Cerebellar nuclear complex (tissue), 1 donor: ENCODE results near the gene SLC22A12.
A peak's percentile ranks its signal among the peaks of the same experiment; 100 is the strongest.

ENCODE experiments used
- DNase-seq, 2 experiments: peaks; one replicate each; lab custom pipeline; 2025; lab: John Stamatoyannopoulos, UW

Gene SLC22A12

DNA sequence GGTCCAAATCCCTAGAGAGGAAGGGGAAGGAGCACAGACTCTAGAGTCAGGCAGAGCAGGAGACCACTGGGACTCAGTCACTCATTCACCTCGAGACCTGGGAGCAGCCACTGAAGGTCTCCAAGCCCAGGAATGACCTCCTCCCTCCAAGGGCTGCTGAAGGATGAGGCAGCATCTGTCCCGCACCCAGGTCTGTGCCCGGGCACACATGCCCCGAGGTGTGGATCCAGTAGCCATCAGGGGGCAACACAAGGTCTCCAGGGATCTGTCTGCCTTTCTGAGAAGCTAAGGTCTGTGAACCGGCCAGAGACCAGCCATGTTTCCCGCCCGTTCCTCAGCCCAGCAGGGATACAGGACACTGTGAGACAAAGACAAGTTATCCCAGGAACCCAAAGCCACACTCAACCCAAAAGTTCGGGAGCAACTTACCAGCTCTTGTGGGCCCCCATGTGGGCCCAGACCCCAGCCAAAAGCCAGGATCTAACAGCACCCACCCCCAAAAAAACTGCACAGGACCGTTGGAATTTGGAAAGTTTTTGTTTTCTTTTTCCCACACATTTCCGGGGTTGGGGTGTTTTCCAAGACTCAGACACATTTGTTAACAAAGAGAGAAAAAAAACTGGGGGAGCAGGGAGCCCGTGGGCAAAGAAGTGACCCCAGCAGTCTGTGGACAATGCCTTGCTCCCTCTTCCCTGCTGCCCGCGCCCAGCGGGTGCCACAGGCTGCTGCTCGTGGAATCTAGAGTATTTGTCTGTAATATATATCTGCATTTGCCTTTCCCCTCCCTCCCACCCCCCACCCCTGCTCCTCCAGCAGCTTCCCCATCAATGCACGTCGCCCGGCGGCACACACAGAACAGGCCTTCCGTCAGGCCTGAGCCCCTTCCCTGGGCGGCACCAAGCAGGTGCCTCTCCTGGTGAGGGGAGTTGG, 14.9 kb downstream of the SLC22A12 start:
- no peak for DNase-seq

DNA sequence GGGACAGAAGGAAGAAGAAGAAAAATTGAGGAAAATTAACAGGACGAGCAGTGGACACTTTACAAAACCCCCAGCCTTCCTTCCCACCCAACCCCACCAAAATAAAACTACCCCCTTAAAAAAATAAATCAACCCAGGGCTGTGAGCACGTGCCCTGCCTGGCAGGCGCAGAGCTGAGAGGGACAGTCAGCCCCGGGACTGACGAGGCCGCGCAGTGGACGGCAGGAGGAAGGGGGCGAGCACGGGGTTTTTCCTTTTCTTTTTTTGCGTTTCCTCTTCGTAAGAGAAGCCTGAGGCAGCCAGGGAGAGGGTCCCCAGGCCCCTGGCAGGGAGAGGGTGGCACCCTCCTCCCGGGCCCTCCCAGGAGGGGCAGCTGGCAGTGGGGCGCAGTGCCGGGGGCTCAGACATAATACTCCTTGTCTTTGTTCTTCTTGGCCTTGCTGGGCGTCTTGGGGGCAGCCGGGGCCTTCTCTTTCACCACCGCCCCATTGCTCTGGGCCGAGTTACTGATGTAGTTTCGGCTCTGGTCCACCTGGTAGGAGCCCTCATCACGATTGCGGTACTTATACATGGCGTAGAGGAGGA, 15.9 kb downstream of the SLC22A12 start:
- DNase-seq: no peak

DNA sequence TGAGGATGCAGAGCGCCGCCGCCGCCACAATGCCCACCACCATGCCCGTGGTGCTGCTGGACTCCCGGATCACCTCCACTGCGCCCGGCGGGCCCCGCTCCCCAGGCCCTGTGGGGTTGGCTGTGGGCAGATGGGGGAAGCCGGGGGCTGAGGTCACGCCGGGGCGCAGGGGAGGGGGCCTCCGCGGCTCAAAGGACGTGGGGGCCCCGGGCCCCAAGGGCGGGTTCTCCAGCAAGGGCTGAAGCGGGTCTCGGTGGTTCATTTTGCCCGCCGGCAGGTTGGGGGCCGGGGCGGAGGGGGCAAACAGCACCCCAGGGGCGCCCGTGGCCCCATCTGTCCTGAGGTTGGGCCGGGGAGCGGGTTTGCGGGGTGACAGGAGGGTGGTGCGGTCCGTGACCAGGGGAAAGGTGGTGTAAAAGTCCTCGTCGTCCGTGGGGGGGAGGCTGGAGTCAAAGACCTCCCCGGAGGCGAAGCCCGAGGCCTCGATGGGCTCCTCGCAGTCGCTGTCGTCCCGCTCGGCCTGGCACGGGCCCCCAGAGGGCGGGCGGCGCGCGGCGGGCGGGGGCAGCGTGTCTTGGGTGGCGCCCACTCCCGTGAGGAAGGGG, 16.5 kb downstream of the SLC22A12 start:
- no peak for DNase-seq

DNA sequence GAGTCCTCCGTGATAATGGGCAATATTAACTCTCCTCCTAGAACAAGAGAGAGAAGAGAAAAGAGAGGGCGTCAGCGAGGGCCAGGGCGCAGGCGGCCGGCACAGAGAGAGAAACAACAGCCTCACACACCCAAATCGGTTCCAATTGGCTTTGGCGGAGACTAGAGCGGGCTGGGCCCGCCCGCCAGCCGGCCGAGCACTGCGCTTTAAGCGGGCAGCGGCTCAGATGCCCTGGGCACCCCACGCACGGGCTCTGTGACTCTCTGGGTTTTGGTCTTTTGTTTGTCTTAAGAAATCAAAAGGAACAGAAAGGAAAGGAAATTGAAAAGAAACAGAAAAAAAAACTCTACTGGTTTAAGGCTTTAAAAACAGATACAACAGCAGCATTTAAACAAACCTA, 17.0 kb downstream of the SLC22A12 start:
- peak in 1 of 2 experiments; percentile 23 for DNase-seq

DNA sequence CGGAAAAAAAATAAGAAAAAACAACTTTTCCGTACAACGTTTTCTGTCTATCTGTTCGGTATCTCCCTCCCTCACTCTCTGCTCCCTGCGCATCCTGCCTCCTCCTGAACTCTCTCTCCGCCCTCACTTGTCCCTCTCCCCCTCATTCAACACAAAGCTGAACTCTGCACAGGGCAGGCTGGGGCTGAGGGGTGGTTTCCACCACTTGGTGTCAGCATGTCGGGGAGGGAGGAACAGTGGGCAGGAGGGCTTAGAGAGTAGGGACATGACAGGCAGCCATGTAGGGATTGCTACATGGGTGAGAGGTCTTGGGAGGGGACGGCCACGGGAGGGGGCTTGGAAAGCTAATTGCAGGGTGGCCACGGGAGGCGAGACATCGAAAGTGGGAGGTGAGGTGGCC, 17.6 kb downstream of the SLC22A12 start:
- DNase-seq: no peak

DNA sequence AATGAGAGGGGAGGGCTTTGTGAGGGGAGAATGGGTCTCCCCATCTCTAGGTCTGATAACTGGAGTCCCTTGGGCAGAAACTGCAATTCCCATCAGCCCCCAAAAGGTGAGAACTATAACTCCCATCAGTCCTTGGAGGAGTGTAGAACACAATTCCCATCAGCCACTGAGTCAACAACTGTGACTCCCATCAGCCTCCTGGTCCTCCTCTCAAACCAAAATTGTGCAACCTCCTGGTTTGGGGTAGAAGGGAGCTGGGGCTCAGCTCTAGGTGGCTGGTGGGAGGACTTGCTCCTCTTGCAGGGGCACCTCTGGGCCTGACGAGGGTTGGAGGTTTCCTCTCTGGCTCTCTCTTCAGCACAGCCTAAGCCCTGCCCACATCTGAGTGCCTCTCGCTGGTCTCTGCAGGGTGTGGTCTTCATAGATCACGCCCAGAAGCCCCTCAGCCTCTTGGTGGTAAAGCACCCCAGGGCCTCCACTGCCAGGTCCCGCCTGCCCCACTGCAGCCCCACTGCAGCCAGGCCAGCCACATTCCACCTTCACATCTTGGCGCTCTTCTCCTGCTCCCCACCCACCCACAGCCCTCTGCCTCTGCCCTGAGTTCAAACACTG, 18.5 kb downstream of the SLC22A12 start:
- DNase-seq: no peak

DNA sequence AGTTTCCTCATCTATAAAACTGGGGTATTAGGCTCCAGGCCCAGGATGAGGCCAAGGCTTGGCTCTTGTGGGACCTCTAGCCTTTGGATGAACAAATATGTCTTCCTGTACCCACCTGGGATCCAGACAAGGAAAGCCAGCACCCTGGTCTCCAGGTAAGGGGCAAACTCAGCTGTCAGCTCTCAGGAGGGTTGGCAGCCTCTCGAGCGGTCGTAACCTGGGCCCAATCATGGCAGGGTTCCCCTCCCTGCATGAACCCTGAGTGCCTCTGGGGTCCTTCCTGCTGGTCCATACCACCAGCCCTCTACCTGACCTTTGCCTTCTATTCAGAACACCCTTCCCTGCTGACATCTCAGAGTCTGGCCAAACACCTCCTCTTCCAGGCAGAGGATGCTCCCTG, 19.6 kb downstream of the SLC22A12 start:
- no peak for DNase-seq

DNA sequence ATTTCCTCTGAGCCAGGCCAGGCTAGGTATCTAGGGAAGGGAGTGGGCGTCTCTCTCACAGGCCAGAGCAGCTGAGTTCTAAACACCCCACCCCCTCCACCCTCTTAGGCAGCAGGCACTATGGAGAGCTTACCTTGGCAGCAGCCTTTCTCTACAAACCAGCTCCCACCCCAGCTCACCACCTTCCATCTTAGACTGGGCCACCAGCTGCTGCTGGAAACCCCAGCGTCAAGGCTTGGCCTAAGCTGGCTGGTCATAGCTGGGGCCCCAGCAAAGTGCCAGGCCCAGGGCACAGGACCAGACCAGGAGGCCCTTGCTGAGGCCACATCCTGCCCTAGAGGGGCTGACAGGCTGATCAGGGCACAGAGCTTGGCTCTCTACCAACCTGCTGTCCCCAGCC, 20.2 kb downstream of the SLC22A12 start:
- no peak for DNase-seq

DNA sequence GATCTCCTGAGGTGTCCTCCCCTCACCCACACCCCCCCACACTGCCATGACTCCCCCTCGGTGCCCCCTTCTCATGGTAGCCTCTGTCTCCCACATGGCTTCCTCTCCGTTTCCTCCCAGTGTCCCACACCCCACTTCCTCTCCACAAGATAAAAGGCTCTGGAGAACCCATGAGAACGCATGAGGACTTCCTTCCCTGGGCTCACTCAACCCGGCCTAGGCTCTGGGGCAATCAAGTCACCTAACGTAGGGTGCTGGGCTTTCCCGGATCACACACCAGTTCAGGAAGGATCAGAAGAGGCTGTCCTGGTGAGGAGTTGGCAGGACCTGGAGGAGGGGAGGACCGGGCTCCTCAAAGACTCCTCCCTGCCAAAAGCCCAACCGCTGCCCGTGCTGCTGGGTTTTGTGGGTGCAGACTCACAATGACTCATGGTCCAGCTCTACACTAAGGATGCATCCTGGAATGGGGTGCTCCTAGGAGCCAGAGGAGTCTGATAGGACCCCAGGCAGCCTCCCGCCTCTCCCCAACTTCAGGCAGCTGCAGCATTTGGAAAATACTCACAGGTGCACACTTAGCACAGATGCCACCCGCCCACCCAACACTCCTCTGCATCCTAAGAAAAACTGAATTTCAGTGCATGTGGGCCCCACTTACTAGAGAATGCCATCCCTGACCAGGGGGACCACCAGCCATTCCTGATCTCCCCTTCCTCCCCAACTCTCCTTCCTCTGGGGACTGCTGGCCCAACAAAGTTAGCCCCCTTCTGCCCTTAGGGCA, 21.0 kb downstream of the SLC22A12 start:
- no peak for DNase-seq

DNA sequence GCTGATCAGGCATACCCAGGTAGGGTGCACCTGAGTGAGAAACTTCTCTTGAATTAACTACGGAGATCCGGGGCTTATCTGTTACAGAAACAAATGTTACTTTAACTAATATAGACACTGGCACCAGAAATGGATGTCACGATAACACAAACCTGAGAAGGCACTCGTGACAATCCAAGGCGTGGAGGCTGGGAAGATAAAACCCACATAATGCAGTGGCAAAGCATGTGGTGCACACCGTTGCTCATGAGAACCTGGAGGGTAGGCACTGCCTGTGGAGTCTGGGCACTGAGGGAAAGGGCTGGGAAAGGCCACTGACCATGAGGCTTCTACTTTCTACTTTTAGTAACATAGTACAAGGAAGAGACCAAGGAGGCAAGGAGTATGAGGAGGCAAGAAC, 22.6 kb downstream of the SLC22A12 start:
- no peak for DNase-seq

DNA sequence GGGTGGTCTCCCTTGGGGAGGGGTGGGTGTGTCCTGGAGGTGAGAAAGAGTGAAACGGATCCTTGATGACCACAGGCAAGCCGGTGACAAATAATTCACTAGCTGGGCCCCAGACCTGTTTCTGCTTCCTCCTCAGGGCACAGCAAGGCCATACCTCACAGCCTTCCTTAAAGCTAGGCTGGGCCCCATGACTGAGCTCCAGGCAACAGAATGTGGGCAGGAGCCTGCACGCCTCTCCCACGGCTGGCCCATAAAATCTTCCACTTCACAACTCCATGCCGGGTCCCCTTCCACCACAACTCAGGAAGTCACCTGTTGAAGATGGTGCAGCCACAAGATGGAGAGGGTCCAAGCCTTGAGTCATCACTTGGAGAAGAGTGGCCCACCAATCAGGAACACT, 23.9 kb downstream of the SLC22A12 start:
- DNase-seq: no peak

DNA sequence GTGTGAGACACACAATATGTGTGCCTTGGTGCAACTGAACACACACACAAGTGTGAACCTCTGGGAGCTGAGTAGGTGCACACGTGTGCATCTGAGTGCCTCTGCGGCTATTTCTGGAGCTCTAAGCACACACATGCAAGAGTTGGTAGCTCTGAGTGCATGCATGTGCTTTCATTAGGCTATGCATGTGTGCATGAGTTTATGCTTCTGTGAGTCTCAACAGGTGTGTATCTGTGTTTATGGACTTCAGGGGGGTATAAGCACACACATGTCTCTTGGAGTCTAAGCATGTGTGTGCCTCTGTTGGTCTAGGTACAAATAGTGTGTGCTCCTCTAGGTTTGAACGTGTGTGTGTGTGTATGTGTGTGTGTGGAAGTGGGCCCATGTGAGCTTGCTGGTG, 25.8 kb downstream of the SLC22A12 start:
- no peak for DNase-seq

DNA sequence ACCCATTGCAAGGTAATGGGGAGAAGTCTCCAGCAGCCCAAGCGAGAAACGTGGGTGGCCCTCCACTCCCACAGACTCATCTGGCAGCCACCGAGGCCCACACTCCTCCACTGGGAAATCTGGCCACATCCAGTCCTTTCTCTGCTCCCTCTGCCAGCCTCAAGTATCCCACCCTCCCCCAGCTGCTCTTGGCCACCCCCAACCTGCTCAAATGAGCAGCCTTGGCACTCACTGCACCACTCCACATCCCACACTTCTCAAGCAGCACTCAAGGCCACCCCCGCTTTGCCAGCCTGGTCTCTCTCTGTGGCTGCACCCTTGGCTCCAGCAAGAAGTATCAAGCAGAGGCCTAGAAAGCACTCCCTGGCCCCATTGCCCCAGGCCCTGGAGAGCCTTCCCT, 28.2 kb downstream of the SLC22A12 start:
- DNase-seq: no peak

DNA sequence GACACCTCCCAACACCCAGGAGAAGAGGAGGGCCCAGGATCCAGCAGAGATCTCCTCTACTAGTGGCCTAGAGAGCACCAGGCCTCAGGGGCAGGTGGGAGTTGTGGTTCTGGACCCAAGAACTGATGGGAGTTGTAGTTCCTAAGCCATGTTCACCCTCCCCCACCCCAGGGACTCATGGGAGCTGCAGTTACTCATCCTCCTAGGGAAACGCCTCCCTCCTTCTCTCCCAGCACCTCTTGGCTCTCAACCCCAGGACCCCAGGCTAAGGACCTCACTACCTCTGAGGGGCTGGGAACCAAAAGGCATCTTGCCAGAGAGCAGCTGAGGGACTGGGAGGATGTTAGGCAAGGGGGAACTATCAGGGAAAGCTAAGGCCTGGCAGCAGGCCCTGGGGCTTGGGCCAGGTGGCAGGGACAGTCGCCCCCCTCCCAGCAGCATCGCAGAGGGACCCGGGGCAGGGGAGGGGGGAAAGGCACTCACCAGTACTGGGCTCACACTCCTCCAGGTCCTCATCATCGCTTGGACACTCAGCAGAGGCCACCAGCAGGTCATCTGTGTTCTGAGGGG, 28.9 kb downstream of the SLC22A12 start:
- DNase-seq: no peak

DNA sequence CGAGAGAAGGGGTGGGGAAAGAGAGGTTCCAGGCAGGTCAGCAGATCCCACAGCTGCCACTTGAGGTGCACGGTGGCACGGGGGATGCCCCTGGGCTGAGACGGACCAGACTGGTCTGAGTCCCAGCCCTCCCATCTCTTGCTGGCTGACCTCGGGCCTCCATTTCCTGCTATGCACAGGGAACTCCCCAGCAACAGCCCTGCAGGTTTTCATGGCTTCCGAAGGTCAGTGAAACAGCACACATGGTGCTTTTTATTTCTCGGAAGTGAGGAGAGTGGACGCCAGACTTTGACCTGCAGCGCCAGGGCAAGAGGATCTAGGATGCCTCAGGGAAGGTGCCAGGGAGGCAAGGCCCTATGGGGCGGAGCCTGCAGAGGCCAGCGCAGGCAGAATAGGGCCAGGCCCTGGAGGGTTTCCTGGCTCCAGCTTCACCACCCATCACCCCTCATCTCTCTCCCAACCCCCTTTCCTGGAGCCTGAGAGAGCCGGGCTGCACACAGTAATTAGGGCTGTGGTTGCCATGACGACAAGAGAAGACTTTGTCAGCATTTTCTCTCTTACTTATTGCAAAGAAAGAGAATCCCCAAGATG, 29.5 kb downstream of the SLC22A12 start:
- DNase-seq: no peak

DNA sequence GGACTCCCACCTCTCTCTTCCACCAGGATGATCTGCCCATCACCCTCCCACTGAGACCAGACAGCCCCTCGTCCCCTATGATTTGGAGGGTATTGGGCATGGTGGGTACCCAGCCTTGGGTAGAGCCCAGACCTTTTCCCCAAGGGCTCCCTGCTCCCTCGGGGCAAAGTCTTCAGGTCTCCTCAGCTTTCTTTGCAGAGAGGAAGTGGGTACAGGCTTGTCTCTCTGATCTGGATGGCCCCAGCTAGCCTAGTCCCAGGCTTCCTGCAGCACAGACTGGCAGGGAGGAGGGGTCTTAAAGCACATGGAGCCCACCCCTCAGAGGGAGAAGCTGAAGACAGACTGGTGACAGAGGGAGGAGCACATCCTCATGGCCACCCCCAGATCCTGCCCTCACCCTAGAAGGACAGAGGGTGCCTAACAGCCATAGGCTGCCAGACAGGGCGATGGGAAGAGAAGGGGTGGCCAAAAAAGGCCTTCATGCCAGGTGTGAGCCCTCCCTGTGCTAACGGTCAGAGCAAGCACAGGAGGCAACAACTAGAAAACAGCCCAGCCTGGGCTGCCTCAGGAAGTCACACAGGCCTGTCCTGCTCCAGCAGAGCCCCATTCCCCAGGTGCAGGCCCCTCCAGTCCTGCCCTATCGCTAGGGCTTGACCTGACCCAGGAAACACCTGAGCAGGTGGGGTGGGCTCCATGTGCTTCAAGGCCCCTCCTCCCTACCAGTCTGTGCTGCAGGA, 30.4 kb downstream of the SLC22A12 start:
- no peak for DNase-seq

DNA sequence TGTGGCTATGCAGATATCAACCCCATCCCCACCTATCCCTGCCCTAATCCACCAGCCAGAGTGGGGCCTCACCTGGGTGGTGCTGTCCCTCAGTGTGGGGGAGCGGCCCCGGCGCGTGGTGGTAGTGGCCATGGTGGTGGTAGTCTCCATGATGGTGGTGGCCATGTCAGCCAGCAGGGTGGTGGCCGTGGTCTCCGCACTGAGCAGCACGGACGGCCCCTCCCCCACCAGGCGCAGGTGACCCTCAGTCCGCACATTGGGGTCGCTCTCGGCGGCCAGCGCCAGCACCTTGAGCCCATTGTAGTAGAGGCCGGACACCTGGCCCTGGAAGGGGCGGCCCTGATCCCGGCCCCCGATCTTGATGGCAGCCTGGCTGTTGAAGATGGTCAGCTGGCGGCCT, 31.7 kb downstream of the SLC22A12 start:
- DNase-seq: no peak

DNA sequence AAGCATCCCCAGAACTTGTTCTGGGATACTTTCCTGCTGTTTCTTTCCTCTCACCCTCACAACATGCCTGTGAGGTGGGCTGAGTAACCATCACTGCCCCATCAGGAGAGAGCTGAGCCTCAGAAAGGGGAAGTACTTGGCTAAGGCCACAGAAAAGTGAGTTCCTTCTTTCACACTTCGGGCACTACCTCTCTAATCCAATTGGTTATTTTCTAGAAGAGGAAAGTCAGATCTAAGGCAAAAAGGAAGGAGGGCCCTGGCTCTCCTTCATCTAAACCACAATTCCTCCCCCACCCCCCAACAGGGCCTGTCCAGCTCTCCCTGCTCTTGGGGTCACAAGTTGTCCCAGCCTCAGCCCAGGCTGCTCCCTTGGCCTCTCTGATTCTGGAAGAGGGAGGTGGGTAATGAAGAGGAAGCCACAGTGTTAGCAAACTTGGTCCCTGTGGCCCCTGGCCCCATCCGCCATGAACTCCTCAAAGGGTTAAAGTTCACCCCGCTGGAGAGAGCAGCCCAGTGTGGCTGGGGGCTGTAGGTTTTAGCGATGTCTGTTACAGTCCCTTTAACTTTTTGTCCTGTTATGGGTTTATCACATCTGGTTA, 34.0 kb downstream of the SLC22A12 start:
- no peak for DNase-seq

DNA sequence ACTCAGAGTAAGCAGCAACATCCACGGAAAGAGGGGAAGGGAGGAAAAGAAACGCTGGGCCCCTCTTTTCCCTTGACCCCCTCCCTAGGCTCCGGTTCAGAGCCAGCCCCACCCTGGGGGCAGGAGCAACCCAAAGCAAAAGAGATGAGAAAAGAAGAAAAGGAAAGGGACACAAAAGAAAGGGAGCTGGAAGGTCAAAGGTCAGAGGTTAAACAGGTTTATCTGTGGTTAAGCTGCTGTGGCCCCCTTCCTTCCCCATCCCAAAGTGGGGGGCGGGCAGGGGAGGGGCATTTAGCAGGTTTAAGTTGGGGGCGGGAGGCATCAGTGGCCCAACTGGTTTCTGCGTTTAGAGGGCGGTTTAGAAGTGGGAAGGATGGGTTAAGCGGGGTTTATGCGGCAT, 35.6 kb downstream of the SLC22A12 start:
- no peak for DNase-seq

DNA sequence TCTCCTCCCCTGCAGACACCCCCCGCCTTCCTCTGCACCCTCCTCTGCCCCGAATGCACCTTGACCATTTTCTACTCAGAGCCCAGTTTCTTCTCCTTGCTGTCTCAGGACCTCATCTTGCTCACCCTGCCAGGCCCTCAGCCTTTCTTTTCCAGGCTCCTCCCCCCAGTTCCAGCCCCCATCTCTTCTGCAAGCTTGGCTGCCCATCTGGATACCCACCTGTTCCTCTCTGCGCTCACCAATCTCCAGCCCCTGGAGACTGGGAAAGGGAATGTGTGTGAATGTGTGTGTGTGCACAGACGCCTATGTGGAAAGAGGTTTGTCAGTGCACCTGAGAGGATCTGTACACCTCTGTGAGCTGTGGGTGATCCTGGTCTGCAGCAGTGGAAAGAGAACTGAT, 36.4 kb downstream of the SLC22A12 start:
- no peak for DNase-seq
